CD4-positive, alpha-beta memory T cell (primary cell): ENCODE measurements around the gene SORCS2. TPM values are rescaled to one million over a fixed set of nuclear protein-coding genes. Genes with fewer than 3 reads are reported as not detected.
"Not testable (repeated sequence)": the region's sequence is repeated elsewhere in the genome, so short reads cannot be mapped to it uniquely, and the experiment has no call there.

Experiments
- CTCF ChIA-PET: fragments of 350-600 bp; sonication (Branson Sonifier 250); formaldehyde crosslinking; loops from one replicate; lab custom pipeline; 2021; ENCODE audit warnings: inconsistent platforms; ENCODE audit not compliant: partially characterized antibody; lab: Charles Lee
- POLR2A ChIA-PET: fragments of 350-600 bp; sonication (Branson Sonifier 250); formaldehyde crosslinking; loops from one replicate; lab custom pipeline; 2021; ENCODE audit not compliant: partially characterized antibody; lab: Charles Lee
- DNase-seq, 5 donors: peaks; one replicate each; pipeline versions ENCODE4 v3.0.0 to v3.0.0-alpha.2; 2020 to 2022; ENCODE audit warnings: mixed read lengths in 1 of 5
- H3K27ac ChIP-seq: one replicate; pipeline ENCODE4 v1.7.0; 2013; ENCODE audit warnings: low read depth, low read length
- H3K27me3 ChIP-seq: 2 replicates; pipeline ENCODE4 v1.7.0; 2013; ENCODE audit warnings: mild to moderate bottlenecking, low read length, moderate library complexity; ENCODE audit not compliant: insufficient read depth
- H3K36me3 ChIP-seq: 2 replicates; pipeline ENCODE4 v1.7.0; 2013; ENCODE audit warnings: mild to moderate bottlenecking, low read length, moderate library complexity; ENCODE audit not compliant: insufficient read depth
- H3K4me1 ChIP-seq: 2 replicates; pipeline ENCODE4 v1.7.0; 2013; ENCODE audit warnings: mild to moderate bottlenecking, low read length, moderate library complexity; ENCODE audit not compliant: insufficient read depth
- H3K4me3 ChIP-seq, 2 donors: one replicate each; pipeline ENCODE4 v1.7.0; 2013; ENCODE audit warnings: low read length in 2 of 2, mild to moderate bottlenecking in 1 of 2
- H3K9me3 ChIP-seq, 2 donors: one replicate each; pipeline ENCODE4 v1.7.0; 2013; ENCODE audit warnings: low read length in 2 of 2, control low read depth in 1 of 2; ENCODE audit not compliant: control insufficient read depth in 1 of 2
- H3K27ac Mint-ChIP-seq, 7 donors: one replicate each; pipeline ENCODE4 v1.8.0; 2020 to 2021; ENCODE audit warnings: mixed read lengths in 7 of 7, mild to moderate bottlenecking in 6 of 7, inconsistent platforms in 3 of 7, moderate library complexity in 3 of 7
- H3K27me3 Mint-ChIP-seq, 2 donors: one replicate each; pipeline ENCODE4 v1.8.0; 2020 to 2021; ENCODE audit warnings: mixed read lengths in 2 of 2
- H3K36me3 Mint-ChIP-seq, 2 donors: one replicate each; pipeline ENCODE4 v1.8.0; 2020 to 2021; ENCODE audit warnings: mixed read lengths in 2 of 2, inconsistent platforms in 1 of 2, mild to moderate bottlenecking in 1 of 2
- H3K4me1 Mint-ChIP-seq, 4 donors: one replicate each; pipeline ENCODE4 v1.8.0; 2020 to 2021; ENCODE audit warnings: mixed read lengths in 4 of 4, mild to moderate bottlenecking in 1 of 4
- H3K4me3 Mint-ChIP-seq, 8 donors: one replicate each; pipeline ENCODE4 v1.8.0; 2020 to 2021; ENCODE audit warnings: mixed read lengths in 8 of 8, mild to moderate bottlenecking in 7 of 8, moderate library complexity in 6 of 8, inconsistent platforms in 3 of 8
- H3K9me3 Mint-ChIP-seq, 8 donors: one replicate each; pipeline ENCODE4 v1.8.0; 2020 to 2021; ENCODE audit warnings: mixed read lengths in 8 of 8, mild to moderate bottlenecking in 5 of 8, inconsistent platforms in 3 of 8, moderate library complexity in 1 of 8
- intact Hi-C: fragments of 100-400 bp; cut with micrococcal nuclease; formaldehyde crosslinking; loops from one replicate; pipeline ENCODE4 v1.15.1; 2023
- polyA plus RNA-seq, 2 donors: library from polyadenylated mRNA; unstranded; fragments of 300-500 nt; fragmentation: Illumina TruSeq; gene quantifications; one replicate each; pipeline ENCODE4 v1.2.3, GENCODE V29; 2021
- total RNA-seq, 2 experiments: library from RNA; stranded (reverse); gene quantifications; one replicate each; pipeline ENCODE4 v1.2.3, GENCODE V29; 2021

Gene SORCS2
- total and polyA plus RNA-seq, 4 experiments from 2014 or later: not detected

GRCh38 chr4:7215187-7215586 lies 22.8 kb downstream of the SORCS2 start:
- H3K4me1 Mint-ChIP-seq, H3K27me3 ChIP-seq, H3K4me1 ChIP-seq, H3K27ac Mint-ChIP-seq, H3K27me3 Mint-ChIP-seq, DNase-seq, H3K36me3 ChIP-seq, H3K9me3 ChIP-seq, H3K27ac ChIP-seq, POLR2A ChIA-PET, intact Hi-C loops, CTCF ChIA-PET, H3K4me3 ChIP-seq, H3K36me3 Mint-ChIP-seq, H3K4me3 Mint-ChIP-seq: not testable (repeated sequence)
- peaks cover 0 to 13% (median 1%) of the 10 kb centered on the region in 8 donors for H3K9me3 Mint-ChIP-seq

- CTCF ChIA-PET: no interaction called here
- H3K9me3 ChIP-seq: no peaks in the 10 kb centered on the region
- Mint-ChIP-seq H3K27ac (no peak overlapping the region), H3K4me3 (no peak overlapping the region), H3K36me3 (no peaks in the 10 kb centered on the region), H3K4me1 (no peaks in the 10 kb centered on the region), H3K27me3 (peaks cover 7 to 8% of the 10 kb centered on the region in 2 donors), H3K9me3 (peaks cover 0 to 13% (median 0%) of the 10 kb centered on the region in 8 donors)
- no peaks in the 10 kb centered on the region for H3K4me1 ChIP-seq
- intact Hi-C loops: no loop called here
- no peak overlapping the region for H3K4me3 ChIP-seq
- DNase-seq: no peak
- H3K36me3 ChIP-seq: no peaks in the 10 kb centered on the region
- no peak overlapping the region for H3K27ac ChIP-seq
- POLR2A ChIA-PET: no interaction called here
- H3K27me3 ChIP-seq: no peaks in the 10 kb centered on the region
These were observed 24.7 kb downstream of the SORCS2 start for GRCh38 chr4:7217039-7217438.

DNA sequence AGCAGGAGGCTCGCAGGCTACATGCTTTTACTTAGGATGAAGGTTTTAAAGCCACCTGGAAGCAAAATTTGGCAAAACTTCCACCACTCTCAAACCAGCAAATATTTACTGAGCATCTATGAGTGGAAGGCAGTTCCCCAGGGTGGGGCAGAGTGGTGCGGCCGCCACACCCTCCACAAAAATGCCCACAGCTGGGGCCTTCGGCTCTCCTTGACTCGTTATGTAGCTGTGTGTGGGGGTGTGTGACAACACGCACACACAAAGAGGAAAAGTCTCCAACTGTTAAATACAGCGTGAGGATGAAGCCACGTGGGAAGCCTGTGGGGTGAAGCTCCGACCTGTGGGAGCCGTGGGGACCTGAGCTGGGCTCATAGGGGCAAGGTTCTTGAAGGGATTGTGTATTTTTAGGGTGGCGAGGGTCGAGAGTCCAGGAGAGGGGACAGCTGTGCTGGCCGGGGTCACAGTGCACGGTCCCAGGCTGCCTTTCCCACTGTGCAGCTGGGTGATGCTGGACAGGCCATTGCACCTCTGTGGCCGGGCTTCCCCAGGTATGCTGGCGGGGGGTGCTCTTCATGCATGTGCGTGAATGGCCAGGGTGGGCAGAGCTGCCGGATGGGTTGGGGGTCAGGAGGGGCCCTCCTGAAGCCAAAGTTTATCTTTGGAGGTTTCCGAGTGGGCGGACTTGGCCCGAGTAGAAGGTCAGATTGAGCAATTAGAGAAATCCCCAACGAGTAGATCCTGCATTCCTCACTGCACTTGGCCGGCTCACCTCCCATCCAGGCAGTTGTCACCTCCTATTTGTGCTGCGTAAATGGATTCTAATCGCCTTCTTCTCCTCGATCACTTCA lies 25.4 kb downstream of the SORCS2 start:
- H3K27me3 Mint-ChIP-seq: peaks cover 11 to 12% of the 10 kb centered on the region in 2 donors
- H3K4me1 ChIP-seq: no peaks in the 10 kb centered on the region
- H3K9me3 Mint-ChIP-seq: peaks cover 0 to 10% (median 0%) of the 10 kb centered on the region in 8 donors
- H3K36me3 Mint-ChIP-seq: no peaks in the 10 kb centered on the region
- no peak overlapping the region for H3K4me3 ChIP-seq
- H3K36me3 ChIP-seq: no peaks in the 10 kb centered on the region
- H3K4me3 Mint-ChIP-seq: no peak overlapping the region
- H3K9me3 ChIP-seq: no peaks in the 10 kb centered on the region
- POLR2A ChIA-PET: no interaction called here
- no peak for DNase-seq
- no peak overlapping the region for H3K27ac ChIP-seq
- intact Hi-C loops: no loop called here
- H3K27ac Mint-ChIP-seq: no peak overlapping the region
- no peaks in the 10 kb centered on the region for H3K27me3 ChIP-seq
- no peaks in the 10 kb centered on the region for H3K4me1 Mint-ChIP-seq
- CTCF ChIA-PET: no interaction called here

- H3K4me3 Mint-ChIP-seq: no peak overlapping the region
- ChIA-PET CTCF (no interaction called here), POLR2A (no interaction called here)
- H3K27me3 Mint-ChIP-seq: peaks cover 9 to 12% of the 10 kb centered on the region in 2 donors
- H3K27ac Mint-ChIP-seq: no peak overlapping the region
- no peaks in the 10 kb centered on the region for H3K36me3 Mint-ChIP-seq
- no peak overlapping the region for H3K27ac ChIP-seq
- H3K9me3 Mint-ChIP-seq: peaks cover 0 to 8% (median 0%) of the 10 kb centered on the region in 8 donors
- H3K36me3 ChIP-seq: no peaks in the 10 kb centered on the region
- intact Hi-C loops: no loop called here
- no peaks in the 10 kb centered on the region for H3K4me1 ChIP-seq
- no peaks in the 10 kb centered on the region for H3K9me3 ChIP-seq
- no peak for DNase-seq
- no peaks in the 10 kb centered on the region for H3K27me3 ChIP-seq
- no peak overlapping the region for H3K4me3 ChIP-seq
- H3K4me1 Mint-ChIP-seq: no peaks in the 10 kb centered on the region
These were observed 26.3 kb downstream of the SORCS2 start for GRCh38 chr4:7218686-7219085.

DNA sequence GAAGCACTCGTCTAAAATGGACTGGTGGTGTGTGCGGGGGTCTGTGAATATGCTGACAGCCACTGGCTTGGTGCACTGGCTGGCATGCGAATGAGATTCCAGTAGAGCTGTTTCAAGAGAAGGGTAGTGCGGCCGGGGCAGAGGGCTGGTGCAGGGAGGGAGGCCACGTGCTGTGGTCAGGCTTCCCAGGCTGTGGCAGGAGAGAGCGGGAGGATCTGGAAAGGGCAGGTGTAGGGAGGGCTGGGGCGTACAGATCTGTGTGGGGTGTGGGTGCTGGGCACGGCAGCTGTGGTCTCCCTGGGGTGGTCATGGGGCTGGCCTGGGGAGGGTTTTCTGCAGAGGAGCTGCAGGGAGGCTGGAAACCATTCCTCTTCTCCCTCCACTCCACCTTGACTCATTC lies 30.2 kb downstream of the SORCS2 start:
- no peaks in the 10 kb centered on the region for H3K27me3 ChIP-seq
- peaks cover 6 to 9% of the 10 kb centered on the region in 2 donors for H3K27me3 Mint-ChIP-seq
- no peaks in the 10 kb centered on the region for H3K4me1 Mint-ChIP-seq
- H3K36me3 Mint-ChIP-seq: no peaks in the 10 kb centered on the region
- ChIA-PET CTCF (no interaction called here), POLR2A (no interaction called here)
- no peaks in the 10 kb centered on the region for H3K4me1 ChIP-seq
- no peaks in the 10 kb centered on the region for H3K9me3 Mint-ChIP-seq
- H3K4me3 ChIP-seq: no peak overlapping the region
- H3K27ac ChIP-seq: no peak overlapping the region
- intact Hi-C loops: no loop called here
- H3K4me3 Mint-ChIP-seq: no peak overlapping the region
- DNase-seq: no peak
- no peak overlapping the region for H3K27ac Mint-ChIP-seq
- no peaks in the 10 kb centered on the region for H3K36me3 ChIP-seq
- no peaks in the 10 kb centered on the region for H3K9me3 ChIP-seq

DNA sequence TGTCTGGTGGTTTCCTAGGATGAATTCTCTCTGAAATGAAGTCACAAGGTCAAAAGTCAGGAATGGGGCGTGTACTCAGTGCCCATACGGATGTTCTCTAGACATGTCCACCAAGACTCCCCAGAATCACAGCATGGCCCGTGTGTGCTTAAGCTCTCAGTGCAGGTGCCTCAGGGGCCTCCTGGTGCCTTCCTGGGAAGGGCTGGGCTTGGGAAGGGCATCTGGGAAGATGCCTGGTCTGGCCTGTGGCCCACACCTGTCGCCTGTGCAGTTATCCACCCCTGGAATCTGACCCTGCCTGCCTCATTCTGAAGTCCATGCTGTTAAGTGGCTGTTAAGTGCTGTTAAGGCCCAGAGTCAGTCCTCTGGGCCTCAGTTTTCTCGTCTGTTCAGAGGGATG lies 31.2 kb downstream of the SORCS2 start:
- H3K27ac Mint-ChIP-seq: no peak overlapping the region

GRCh38 chr4:7224001-7224400 lies 31.7 kb downstream of the SORCS2 start:
- H3K4me1 ChIP-seq: no peaks in the 10 kb centered on the region
- no peak overlapping the region for H3K27ac ChIP-seq
- no peak for DNase-seq
- H3K4me1 Mint-ChIP-seq: no peaks in the 10 kb centered on the region
- H3K9me3 Mint-ChIP-seq: no peaks in the 10 kb centered on the region
- intact Hi-C loops: no loop called here
- no peak overlapping the region for H3K4me3 Mint-ChIP-seq
- no peak overlapping the region for H3K27ac Mint-ChIP-seq
- H3K27me3 ChIP-seq: no peaks in the 10 kb centered on the region
- H3K4me3 ChIP-seq: no peak overlapping the region
- ChIA-PET CTCF (no interaction called here), POLR2A (no interaction called here)
- H3K27me3 Mint-ChIP-seq: peaks cover 6% of the 10 kb centered on the region in 2 donors
- H3K9me3 ChIP-seq: no peaks in the 10 kb centered on the region
- no peaks in the 10 kb centered on the region for H3K36me3 Mint-ChIP-seq
- no peaks in the 10 kb centered on the region for H3K36me3 ChIP-seq

More for the DNA sequence above, 31.2 kb downstream of the SORCS2 start:
- Histone ChIP-seq H3K4me3 (no peak overlapping the region), H3K4me1 (no peaks in the 10 kb centered on the region), H3K27me3 (no peaks in the 10 kb centered on the region), H3K36me3 (no peaks in the 10 kb centered on the region), H3K9me3 (no peaks in the 10 kb centered on the region), H3K27ac (no peak overlapping the region)
- no peak for DNase-seq
- POLR2A ChIA-PET: no interaction called here
- H3K27me3 Mint-ChIP-seq: peaks cover 6% of the 10 kb centered on the region in 2 donors
- H3K36me3 Mint-ChIP-seq: no peaks in the 10 kb centered on the region
- CTCF ChIA-PET: no interaction called here
- no peaks in the 10 kb centered on the region for H3K9me3 Mint-ChIP-seq
- intact Hi-C loops: no loop called here
- H3K4me3 Mint-ChIP-seq: no peak overlapping the region
- no peaks in the 10 kb centered on the region for H3K4me1 Mint-ChIP-seq
